Measurements from ENCODE around the gene BICDL2. TPM values are rescaled to one million over a fixed set of nuclear protein-coding genes. Genes with fewer than 3 reads are reported as not detected.
A peak's percentile ranks its signal among the peaks of the same experiment; 100 is the strongest.

BICDL2 gene
- total and polyA plus RNA-seq, 2 experiments from 2014 or later, result not detected

- no peaks in the 10 kb centered on the region for H3K36me3 ChIP-seq
- no peak for TF ChIP-seq CTCF (IDR thresholded peaks at IDR 0.05; ENCODE audit: low read depth, low read length)
These were observed 4.1 kb downstream of the BICDL2 start for GRCh38 chr16:3032624-3033023.

DNA sequence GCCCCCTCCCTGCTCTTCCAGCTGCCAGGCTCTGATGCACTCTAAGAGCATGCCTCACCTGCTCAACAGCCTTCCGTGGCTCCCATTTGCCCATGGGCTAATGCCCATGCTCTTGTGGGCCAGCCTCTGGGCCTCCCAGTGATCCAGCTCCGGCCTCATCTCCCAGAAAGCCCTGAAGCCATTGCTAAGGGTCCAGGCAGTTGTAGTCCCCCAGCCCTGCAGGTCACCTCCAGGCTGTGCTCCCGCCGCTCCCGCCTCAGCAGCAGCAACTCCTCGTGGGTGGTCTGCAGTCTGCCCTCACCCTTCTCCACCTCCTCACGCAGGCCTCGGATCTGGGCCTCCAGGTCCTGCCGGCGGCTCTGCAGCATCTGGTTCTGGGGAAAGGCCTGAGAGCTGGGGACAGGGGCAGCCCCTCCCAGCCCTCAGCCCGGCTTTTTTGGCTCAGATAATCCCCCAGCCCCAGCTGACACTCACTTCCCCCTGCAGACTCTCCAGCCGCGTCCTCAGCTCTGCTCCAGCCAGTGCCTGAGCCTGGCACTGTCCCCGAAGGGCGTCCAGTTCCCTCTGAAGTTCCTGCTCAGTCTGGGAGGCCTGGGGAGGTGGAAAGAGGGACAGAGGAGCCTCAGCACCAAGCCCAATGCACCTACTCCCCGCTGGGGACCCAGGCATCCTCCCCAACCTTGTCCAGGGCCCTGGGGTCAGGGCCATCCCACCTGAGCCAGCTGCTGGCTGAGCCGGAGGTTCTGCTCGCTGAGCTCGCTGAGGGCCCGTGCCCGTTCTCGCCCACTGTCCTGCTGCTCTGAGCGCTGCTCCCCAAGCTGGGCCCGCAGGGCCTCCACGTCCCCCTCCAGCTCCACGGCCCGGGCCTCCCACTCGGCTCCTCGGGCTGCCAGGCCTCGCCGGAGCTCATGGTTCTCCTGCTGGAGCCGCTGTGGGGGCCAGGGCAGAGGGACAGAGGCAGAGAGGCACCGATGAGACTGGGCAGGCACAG is 6.2 kb downstream of the BICDL2 start:
- no peak for TF ChIP-seq CTCF (IDR thresholded peaks at IDR 0.05; ENCODE audit: low read depth, low read length)
- H3K27me3 ChIP-seq, result peaks cover 33% of the 10 kb centered on the region

More at GRCh38 chr16:3032624-3033023, 4.1 kb downstream of the BICDL2 start:
- Histone ChIP-seq H3K9me3 (ENCODE audit: low read depth) (no peaks in the 10 kb centered on the region), H3K4me1 (ENCODE audit: low read depth) (peaks cover 3% of the 10 kb centered on the region), H3K27me3 (peaks cover 54% of the 10 kb centered on the region), H3K4me3 (no peak overlapping the region), H3K27ac (no peak overlapping the region)
- DNase-seq (ENCODE audit: low read depth in 1 of 2, low spot score in 1 of 2), result no peak

DNA sequence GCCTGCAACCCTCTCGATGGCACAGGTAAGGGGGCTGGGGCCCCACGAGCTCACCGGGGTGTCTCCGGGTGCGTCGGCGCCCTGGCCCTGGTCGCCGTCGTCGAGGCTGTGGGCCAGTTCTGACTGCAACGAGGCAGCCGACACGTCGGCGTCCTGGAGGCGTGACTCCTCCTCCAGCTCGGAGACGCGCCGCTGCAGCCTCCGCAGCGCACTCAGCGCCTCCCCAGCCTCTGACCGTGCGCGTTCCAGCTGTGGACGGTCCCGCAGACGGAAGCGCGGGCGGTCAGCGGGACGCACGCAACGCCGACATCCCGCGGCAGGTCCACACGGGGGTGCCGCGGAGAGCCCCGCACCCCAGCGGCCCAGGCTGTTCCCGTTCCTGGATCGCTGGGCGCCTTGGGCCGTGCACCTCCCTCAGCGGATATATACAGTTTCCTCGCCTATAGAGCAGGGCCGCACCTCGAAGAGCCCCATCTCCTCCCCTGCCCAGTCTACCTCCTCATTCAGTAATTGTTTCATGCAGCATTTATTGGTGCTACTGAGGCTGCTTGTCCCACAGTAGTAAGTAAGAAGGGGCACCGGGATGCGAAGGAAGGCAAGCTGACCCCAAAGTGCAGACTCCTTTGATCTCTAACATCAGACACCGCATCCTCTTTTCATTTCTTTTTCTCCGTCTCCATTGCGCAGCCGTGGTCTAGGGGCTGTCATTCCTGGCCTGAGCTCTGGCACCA is 7.1 kb downstream of the BICDL2 start:
- Histone ChIP-seq H3K9me3 (ENCODE audit: low read depth) (no peaks in the 10 kb centered on the region), H3K4me1 (ENCODE audit: low read depth) (peaks cover 3% of the 10 kb centered on the region), H3K4me3 (no peak overlapping the region), H3K27me3 (peaks cover 24% of the 10 kb centered on the region), H3K36me3 (peaks cover 13% of the 10 kb centered on the region), H3K27ac (no peak overlapping the region)
- TF ChIP-seq CTCF (IDR thresholded peaks at IDR 0.05; ENCODE audit: low read depth, low read length), result no peak
- DNase-seq (ENCODE audit: low read depth in 1 of 2, low spot score in 1 of 2), result peak in 1 of 2 donors; percentile 46

More for the DNA sequence above, 6.2 kb downstream of the BICDL2 start:
- no peaks in the 10 kb centered on the region for H3K9me3 ChIP-seq (ENCODE audit: low read depth)
- H3K4me1 ChIP-seq (ENCODE audit: low read depth), result peaks cover 3% of the 10 kb centered on the region
- H3K36me3 ChIP-seq, result peaks cover 13% of the 10 kb centered on the region
- no peak for DNase-seq (ENCODE audit: low read depth in 1 of 2, low spot score in 1 of 2)
- H3K4me3 ChIP-seq, result no peak overlapping the region
- H3K27ac ChIP-seq, result no peak overlapping the region

- peaks cover 16% of the 10 kb centered on the region for H3K27me3 ChIP-seq
- H3K4me3 ChIP-seq, result no peak overlapping the region
- no peak for DNase-seq (ENCODE audit: low read depth in 1 of 2, low spot score in 1 of 2)
These were observed 7.9 kb downstream of the BICDL2 start for GRCh38 chr16:3028716-3029319.

More at GRCh38 chr16:3028716-3029319, 7.9 kb downstream of the BICDL2 start:
- TF ChIP-seq CTCF (IDR thresholded peaks at IDR 0.05; ENCODE audit: low read depth, low read length), result no peak
- Histone ChIP-seq H3K9me3 (ENCODE audit: low read depth) (no peaks in the 10 kb centered on the region), H3K36me3 (peaks cover 13% of the 10 kb centered on the region), H3K4me1 (ENCODE audit: low read depth) (peaks cover 3% of the 10 kb centered on the region), H3K27ac (no peak overlapping the region)

All from cardiac muscle cell (in vitro differentiated cells and primary cell).